Esophagus squamous epithelium (tissue), 4 donors: Measurements from ENCODE around the gene TAOK2.

ENCODE experiments used
- POLR2A ChIP-seq, 4 donors: fragments of 450-650 bp; IDR thresholded peaks; one replicate each; pipeline ENCODE4 v1.6.1; 2017; ENCODE audit warnings: antibody characterized with exemption in 4 of 4, mild to moderate bottlenecking in 4 of 4, moderate library complexity in 3 of 4
- TF ChIP-seq, protein P1 (sequence below), 6 experiments: fragments of 450-650 bp in 4 of 6; fragments of 200-600 bp in 2 of 6; sonication (generic) in 2 of 6; IDR thresholded peaks; one replicate each; pipeline ENCODE4 v1.5.1; 2016 to 2019; ENCODE audit warnings: antibody characterized with exemption in 6 of 6, mild to moderate bottlenecking in 4 of 6, moderate library complexity in 4 of 6

DNA sequence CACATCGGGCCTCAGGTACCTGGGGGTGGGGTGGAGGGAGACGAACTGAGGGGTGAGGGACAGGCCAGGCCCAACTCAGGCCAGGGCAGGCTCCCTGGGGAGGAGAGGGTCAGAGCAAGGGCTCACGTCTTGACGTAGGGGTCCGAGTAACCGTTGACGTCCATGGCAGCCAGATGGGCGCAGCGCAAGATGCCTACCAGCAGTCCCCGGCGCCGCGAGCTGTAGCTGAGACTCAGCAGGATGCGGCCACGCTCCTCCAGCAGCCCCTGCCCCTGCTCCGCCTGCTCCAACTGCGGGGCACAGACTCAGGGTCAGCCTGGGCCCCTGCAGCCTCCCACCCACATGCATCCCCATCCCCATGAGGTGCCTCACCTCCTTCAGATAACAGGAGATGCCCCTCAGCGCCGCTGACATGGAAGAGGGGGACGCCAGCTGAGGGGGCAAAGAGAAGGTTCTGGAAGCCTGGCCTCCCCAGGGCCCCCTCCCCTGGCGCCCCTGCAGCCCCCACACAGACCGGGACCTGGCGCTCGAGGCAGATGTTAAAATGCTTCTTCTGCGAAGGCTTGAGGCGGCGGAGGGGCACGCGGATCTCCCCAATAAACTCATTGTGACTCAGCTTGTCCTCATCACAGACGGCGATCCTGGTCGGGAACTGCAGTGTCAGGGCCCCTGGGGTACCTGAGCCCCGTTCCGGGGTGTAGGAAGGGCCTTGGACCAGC, 33.1 kb downstream of the TAOK2 start:
- TF ChIP-seq, protein P1, sequence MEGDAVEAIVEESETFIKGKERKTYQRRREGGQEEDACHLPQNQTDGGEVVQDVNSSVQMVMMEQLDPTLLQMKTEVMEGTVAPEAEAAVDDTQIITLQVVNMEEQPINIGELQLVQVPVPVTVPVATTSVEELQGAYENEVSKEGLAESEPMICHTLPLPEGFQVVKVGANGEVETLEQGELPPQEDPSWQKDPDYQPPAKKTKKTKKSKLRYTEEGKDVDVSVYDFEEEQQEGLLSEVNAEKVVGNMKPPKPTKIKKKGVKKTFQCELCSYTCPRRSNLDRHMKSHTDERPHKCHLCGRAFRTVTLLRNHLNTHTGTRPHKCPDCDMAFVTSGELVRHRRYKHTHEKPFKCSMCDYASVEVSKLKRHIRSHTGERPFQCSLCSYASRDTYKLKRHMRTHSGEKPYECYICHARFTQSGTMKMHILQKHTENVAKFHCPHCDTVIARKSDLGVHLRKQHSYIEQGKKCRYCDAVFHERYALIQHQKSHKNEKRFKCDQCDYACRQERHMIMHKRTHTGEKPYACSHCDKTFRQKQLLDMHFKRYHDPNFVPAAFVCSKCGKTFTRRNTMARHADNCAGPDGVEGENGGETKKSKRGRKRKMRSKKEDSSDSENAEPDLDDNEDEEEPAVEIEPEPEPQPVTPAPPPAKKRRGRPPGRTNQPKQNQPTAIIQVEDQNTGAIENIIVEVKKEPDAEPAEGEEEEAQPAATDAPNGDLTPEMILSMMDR (IDR thresholded peaks at IDR 0.05): no peak
- TF ChIP-seq POLR2A (IDR thresholded peaks at IDR 0.05): no peak
